ENCODE results near the gene SMCHD1. TPM values are rescaled to one million over a fixed set of nuclear protein-coding genes. Genes with fewer than 3 reads are reported as not detected.

The SMCHD1 gene
- total RNA-seq (2022; extraction: Qiagen RNA extraction; ENCODE audit: low read depth) = 14.3 to 22.7 TPM (median 15.8 TPM) in 5 replicates

GRCh38 chr18:2655178-2655953, at the start of gene SMCHD1:
Gene SMCHD1 (plus strand): TSS chr18:2655726. CDS start chr18:2656076, 350 bp downstream.

GRCh38 chr18:2846636-2847316, 191.2 kb downstream of the SMCHD1 start, which contains the start of gene EMILIN2:
Gene EMILIN2 (plus strand): TSS chr18:2847006. CDS start chr18:2847189, 183 bp downstream.

Other genes starting within 250 kb of the SMCHD1 start
- 6.0 to 6.4 TPM (median 6.1 TPM) in 5 replicates for gene METTL4, start 84.2 kb upstream of the SMCHD1 start, total RNA-seq (2022; extraction: Qiagen RNA extraction; ENCODE audit: low read depth)
- 11.2 to 18.7 TPM (median 12.6 TPM) in 5 replicates for gene NDC80, start 84.2 kb upstream of the SMCHD1 start, total RNA-seq (2022; extraction: Qiagen RNA extraction; ENCODE audit: low read depth)
- 7.0 to 12.8 TPM (median 12.2 TPM) in 5 replicates for gene EMILIN2, start 191.3 kb downstream of the SMCHD1 start, total RNA-seq (2022; extraction: Qiagen RNA extraction; ENCODE audit: low read depth)

All from A549 treated with CpdA at 1 μM for 4 hours (cell line).